HG03558 (cell line): ENCODE measurements around the gene TTC14.

Experiments used
- ATAC-seq: cut with Tn5 transposase; IDR thresholded peaks from one replicate; pipeline ENCODE4 v1.9.1; 2021; ENCODE audit warnings: moderate number of reproducible peaks; ENCODE audit not compliant: unreplicated experiment; ENCODE audit errors: extremely low read depth

TTC14 gene

GRCh38 chr3:180626844-180627243, 24.9 kb downstream of the TTC14 start:
- ATAC-seq: peak; percentile 87

DNA sequence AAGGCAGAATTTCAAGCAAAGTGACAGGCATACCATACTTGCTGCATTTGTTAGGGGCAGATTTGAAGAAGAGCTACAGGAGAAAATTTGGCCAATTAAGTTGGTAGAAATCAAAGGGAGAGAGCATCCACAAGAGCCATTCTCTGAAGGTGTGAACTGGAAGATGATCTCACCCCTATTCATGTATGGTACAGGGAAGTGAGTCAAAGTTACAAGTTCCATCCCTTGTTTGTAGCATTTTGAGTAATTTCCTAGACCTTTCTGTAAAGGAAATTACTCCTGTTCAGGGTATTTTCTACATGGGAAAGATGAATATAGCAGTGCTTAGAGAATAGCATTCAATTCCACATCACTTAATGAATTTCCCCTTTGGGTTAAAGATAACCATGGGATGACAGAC, 28.4 kb downstream of the TTC14 start:
- ATAC-seq: no peak

- no peak for ATAC-seq
Observed at GRCh38 chr3:180631317-180631716, 29.4 kb downstream of the TTC14 start.

DNA sequence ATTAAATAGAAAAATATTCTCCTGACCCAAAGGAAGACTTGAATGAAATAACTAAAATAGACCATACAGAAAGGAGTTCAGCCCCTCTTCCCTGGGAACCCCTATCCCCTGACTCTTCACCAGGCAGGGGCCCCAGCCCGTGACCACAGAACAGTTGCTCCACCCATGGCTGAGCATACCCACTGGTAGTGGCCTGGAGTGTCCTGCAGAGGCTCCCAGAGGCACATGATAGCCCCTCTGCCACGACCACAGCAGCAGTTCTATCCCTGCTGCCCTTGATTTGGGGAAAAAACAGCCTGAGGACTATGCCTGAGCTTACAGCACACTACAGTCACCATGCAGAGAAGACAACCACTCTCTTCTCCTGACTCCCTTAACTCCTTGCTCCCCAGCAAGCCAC, 31.8 kb downstream of the TTC14 start:
- no peak for ATAC-seq

- ATAC-seq: no peak
Observed at GRCh38 chr3:180640987-180641386, 39.0 kb downstream of the TTC14 start.

- ATAC-seq: no peak
Observed at GRCh38 chr3:180646187-180646790, 44.3 kb downstream of the TTC14 start.

DNA sequence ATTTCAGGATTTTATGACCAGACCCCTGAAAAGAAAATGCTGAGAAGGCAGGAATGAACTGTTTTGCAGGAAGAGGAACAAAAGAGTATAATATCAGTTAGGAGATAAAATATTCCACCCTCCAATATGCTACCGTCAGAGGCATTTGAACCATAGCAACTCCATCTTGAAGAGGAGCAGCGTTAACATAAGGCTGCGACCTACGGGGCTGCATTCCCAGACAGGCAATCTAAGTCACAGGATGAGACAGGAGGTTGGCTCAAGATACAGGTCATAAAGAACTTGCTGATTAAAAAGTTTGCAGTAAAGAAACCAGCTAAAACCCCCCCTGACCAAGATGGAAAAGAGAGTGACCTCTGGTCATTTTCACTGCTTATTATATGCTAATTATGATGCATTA, 54.4 kb downstream of the TTC14 start:
- ATAC-seq: no peak

GRCh38 chr3:180657094-180657493, 55.1 kb downstream of the TTC14 start:
- ATAC-seq: no peak
